Measurements from ENCODE around the gene ADGRV1.

Gene ADGRV1

DNA sequence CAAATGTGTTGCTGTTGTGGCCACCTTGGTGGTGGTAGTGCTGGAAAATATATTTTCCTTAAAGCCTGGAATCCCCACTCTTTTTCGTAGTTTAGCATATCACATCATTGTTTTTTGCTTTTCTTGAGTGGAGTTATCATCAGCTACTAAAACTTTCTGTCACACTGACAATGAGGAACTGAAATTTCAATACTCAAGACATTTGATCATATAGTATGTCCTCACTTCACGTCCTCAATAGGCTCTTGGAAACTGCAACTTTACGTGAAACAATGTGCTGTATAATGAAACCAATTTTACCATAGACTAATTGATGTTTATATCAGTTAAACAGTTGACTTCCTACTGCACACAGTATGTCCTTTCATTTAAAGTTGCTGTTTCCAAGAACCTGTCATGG is 265.8 kb downstream of the ADGRV1 start:
- no peak for TF ChIP-seq NFIC (IDR thresholded peaks at IDR 0.05)
- TF ChIP-seq, protein P1, sequence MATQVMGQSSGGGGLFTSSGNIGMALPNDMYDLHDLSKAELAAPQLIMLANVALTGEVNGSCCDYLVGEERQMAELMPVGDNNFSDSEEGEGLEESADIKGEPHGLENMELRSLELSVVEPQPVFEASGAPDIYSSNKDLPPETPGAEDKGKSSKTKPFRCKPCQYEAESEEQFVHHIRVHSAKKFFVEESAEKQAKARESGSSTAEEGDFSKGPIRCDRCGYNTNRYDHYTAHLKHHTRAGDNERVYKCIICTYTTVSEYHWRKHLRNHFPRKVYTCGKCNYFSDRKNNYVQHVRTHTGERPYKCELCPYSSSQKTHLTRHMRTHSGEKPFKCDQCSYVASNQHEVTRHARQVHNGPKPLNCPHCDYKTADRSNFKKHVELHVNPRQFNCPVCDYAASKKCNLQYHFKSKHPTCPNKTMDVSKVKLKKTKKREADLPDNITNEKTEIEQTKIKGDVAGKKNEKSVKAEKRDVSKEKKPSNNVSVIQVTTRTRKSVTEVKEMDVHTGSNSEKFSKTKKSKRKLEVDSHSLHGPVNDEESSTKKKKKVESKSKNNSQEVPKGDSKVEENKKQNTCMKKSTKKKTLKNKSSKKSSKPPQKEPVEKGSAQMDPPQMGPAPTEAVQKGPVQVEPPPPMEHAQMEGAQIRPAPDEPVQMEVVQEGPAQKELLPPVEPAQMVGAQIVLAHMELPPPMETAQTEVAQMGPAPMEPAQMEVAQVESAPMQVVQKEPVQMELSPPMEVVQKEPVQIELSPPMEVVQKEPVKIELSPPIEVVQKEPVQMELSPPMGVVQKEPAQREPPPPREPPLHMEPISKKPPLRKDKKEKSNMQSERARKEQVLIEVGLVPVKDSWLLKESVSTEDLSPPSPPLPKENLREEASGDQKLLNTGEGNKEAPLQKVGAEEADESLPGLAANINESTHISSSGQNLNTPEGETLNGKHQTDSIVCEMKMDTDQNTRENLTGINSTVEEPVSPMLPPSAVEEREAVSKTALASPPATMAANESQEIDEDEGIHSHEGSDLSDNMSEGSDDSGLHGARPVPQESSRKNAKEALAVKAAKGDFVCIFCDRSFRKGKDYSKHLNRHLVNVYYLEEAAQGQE (IDR thresholded peaks at IDR 0.05; ENCODE audit: low read depth) = no peak
- no peak for TF ChIP-seq CEBPB (IDR thresholded peaks at IDR 0.05)
- TF ChIP-seq CREB1 (IDR thresholded peaks at IDR 0.05; ENCODE audit: low read depth) = no peak
- TF ChIP-seq TAF1 (IDR thresholded peaks at IDR 0.05; ENCODE audit: low read depth) = no peak
- no peak for TF ChIP-seq TEAD4 (IDR thresholded peaks at IDR 0.05)
- TF ChIP-seq EP300 (IDR thresholded peaks at IDR 0.05; ENCODE audit: borderline replicate concordance) = no peak
- no peak for TF ChIP-seq FOXM1 (IDR thresholded peaks at IDR 0.05; ENCODE audit: borderline replicate concordance, low read depth)
- no peak for TF ChIP-seq TCF12 (IDR thresholded peaks at IDR 0.05; ENCODE audit: low read depth)

DNA sequence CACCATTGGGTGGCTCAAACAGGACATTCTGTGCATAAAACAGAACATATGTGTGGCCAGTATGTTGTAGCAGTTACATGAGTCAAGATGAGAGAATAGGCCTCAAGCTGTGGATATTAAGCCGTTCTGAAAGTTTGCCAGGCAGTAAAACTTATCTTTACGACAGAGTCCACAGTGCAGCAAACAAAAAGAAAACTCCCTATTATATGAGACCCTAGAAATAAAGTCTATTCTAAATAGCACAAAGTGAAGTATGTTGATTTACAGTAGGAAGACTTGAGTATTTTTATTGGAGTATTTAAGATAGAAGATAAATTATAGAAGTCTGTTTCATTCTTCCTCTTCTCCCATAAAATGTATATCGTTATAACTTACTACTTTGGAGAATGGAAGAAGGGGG is 271.5 kb downstream of the ADGRV1 start:
- TF ChIP-seq, protein P2, sequence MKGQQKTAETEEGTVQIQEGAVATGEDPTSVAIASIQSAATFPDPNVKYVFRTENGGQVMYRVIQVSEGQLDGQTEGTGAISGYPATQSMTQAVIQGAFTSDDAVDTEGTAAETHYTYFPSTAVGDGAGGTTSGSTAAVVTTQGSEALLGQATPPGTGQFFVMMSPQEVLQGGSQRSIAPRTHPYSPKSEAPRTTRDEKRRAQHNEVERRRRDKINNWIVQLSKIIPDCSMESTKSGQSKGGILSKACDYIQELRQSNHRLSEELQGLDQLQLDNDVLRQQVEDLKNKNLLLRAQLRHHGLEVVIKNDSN (IDR thresholded peaks at IDR 0.05) = no peak
- TF ChIP-seq FOXM1 (IDR thresholded peaks at IDR 0.05; ENCODE audit: borderline replicate concordance, low read depth) (no peak), RAD21 (IDR thresholded peaks at IDR 0.05; ENCODE audit: low read depth) (no peak), CEBPB (IDR thresholded peaks at IDR 0.05) (no peak), CREB1 (IDR thresholded peaks at IDR 0.05; ENCODE audit: low read depth) (no peak)
- TF ChIP-seq, protein P3, sequence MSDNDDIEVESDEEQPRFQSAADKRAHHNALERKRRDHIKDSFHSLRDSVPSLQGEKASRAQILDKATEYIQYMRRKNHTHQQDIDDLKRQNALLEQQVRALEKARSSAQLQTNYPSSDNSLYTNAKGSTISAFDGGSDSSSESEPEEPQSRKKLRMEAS (IDR thresholded peaks at IDR 0.05) = no peak

DNA sequence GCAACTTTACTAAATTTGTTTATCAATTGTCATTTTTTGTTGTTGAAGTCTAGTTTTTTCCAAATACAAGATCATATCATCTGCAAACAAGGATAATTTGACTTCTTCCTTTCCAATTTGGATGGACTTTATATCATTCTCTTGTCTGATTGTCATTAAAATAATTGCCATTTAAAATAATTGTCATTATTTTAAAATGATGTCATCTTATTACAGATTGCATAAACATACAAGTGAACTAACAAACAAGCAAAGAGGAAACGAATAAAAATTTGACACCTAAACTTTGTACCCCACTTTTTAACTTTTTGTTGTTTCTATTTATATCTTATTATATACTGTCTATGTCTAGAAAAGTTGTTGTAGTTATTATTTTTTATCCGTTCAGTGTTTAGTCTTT is 275.2 kb downstream of the ADGRV1 start:
- TF ChIP-seq CREB1 (IDR thresholded peaks at IDR 0.05; ENCODE audit: low read depth) (no peak), YY1 (IDR thresholded peaks at IDR 0.05; ENCODE audit: low read depth) (no peak), FOXM1 (IDR thresholded peaks at IDR 0.05; ENCODE audit: borderline replicate concordance, low read depth) (no peak), ZBTB7A (IDR thresholded peaks at IDR 0.05; ENCODE audit: low read depth) (no peak), NFIC (IDR thresholded peaks at IDR 0.05) (no peak), TEAD4 (IDR thresholded peaks at IDR 0.05) (no peak), TAF1 (IDR thresholded peaks at IDR 0.05; ENCODE audit: low read depth) (no peak)
- TF ChIP-seq, protein P2 (IDR thresholded peaks at IDR 0.05) = no peak
- TF ChIP-seq, protein P1 (IDR thresholded peaks at IDR 0.05; ENCODE audit: low read depth) = no peak

DNA sequence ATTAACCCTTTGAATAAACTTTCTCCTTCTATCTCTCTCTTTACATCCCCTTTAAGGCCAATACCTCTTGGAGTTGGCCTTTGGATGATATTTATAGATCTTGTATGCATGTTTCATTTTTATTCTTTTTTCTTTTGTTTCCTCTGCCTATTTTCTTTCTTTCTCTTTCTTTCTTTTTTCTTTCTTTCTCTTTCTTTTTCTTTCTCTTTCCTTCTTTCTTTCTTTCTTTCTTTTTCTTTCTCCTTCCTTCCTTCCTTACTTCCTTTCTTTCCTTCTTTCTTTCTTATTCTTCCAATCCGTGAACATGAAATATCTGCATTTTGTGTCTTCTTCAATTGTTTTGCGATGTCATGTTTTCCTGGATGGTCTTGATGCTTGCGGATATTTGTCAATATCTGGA is 276.1 kb downstream of the ADGRV1 start:
- no peak for TF ChIP-seq RAD21 (IDR thresholded peaks at IDR 0.05; ENCODE audit: low read depth)

DNA sequence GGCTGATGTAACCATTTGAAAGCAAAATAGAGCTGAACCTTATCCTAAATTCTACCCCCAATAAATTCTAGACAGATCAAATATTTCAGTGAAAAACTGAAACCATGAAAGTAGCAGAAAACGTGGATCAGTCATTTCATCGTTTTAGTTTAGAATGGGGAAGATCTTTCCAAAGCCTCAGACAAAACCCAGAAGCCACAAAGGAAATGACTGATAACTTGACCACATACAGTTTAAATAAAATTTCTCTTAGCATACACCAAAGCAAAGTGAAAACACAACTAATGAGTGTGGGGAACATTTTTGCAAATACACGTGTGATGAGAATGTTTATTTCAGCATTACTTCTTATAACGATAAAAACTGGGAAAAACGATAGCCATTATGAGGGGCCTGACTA is 284.8 kb downstream of the ADGRV1 start:
- TF ChIP-seq CEBPB (IDR thresholded peaks at IDR 0.05) = no peak
- no peak for TF ChIP-seq TCF12 (IDR thresholded peaks at IDR 0.05; ENCODE audit: low read depth)
- TF ChIP-seq, protein P1 (IDR thresholded peaks at IDR 0.05; ENCODE audit: low read depth) = no peak
- no peak for TF ChIP-seq YY1 (IDR thresholded peaks at IDR 0.05; ENCODE audit: low read depth)
- TF ChIP-seq EP300 (IDR thresholded peaks at IDR 0.05; ENCODE audit: borderline replicate concordance) = no peak
- TF ChIP-seq EGR1 (IDR thresholded peaks at IDR 0.05) = no peak
- TF ChIP-seq CREB1 (IDR thresholded peaks at IDR 0.05; ENCODE audit: low read depth) = no peak
- TF ChIP-seq TAF1 (IDR thresholded peaks at IDR 0.05; ENCODE audit: low read depth) = no peak
- TF ChIP-seq FOXM1 (IDR thresholded peaks at IDR 0.05; ENCODE audit: borderline replicate concordance, low read depth) = no peak
- TF ChIP-seq, protein P3 (IDR thresholded peaks at IDR 0.05) = no peak
- no peak for TF ChIP-seq TEAD4 (IDR thresholded peaks at IDR 0.05)
- no peak for TF ChIP-seq RAD21 (IDR thresholded peaks at IDR 0.05; ENCODE audit: low read depth)
- TF ChIP-seq NFIC (IDR thresholded peaks at IDR 0.05) = no peak
- TF ChIP-seq, protein P2 (IDR thresholded peaks at IDR 0.05) = no peak
- TF ChIP-seq ZBTB7A (IDR thresholded peaks at IDR 0.05; ENCODE audit: low read depth) = no peak
